HEK293T (cell line): ENCODE data around the gene C5AR1.

Experiments
- FOXA1 ChIP-seq: fragments of 450-650 bp; IDR thresholded peaks from 2 replicates; pipeline ENCODE4 v1.6.1; 2016; ENCODE audit warnings: mild to moderate bottlenecking
- SP1 ChIP-seq: fragments of 450-650 bp; IDR thresholded peaks from 2 replicates; pipeline ENCODE4 v1.6.1; 2017

DNA sequence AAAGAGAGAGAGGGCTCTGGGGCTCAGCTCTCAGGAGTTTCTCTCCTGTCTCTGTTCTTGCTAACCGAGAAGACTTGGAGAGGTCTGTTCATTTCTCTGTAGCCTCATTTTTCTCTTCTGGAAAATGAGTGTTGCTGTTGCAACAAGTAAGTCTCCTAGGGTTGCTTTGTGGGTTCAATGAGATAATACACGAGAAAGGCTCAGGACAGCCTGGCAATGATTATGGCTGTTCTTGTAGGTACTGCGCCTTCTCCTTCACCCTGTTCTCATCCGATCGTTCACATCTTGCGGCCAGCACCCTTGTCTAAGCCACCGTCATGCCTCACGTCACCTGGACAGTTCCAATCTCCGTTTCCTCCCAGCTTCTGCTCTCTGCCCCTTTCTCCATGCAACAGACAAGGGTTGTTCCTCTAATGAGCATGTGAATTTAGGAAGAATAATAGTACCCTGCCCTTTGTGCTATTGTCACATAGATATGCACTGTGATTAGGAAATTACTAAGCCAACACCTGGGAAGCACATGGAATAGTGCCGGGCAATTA is 4.2 kb downstream of the C5AR1 start:
- TF ChIP-seq SP1 (no peak), FOXA1 (no peak)
